Adipose tissue (tissue), 3 donors: ENCODE results near the gene PWP2. TPM values are rescaled to one million over a fixed set of nuclear protein-coding genes. Genes with fewer than 3 reads are reported as not detected.

Experiments
- polyA plus RNA-seq, 3 donors: library from polyadenylated mRNA; stranded (reverse); fragments of 200-250 nt; gene quantifications; one replicate each; pipeline ENCODE4 v1.2.3, GENCODE V29; 2013
- donor health status: healthy with polysubstance abuse.
- donor health status: Bipolar disorder and iron deficiency.
- donor health status: healthy.

PWP2 gene
- polyA plus RNA-seq, 3 donors: 5.0 to 5.4 (median 5.2) TPM

Other genes with a start within 250 kb of the PWP2 start
- gene AGPAT3, start 242.2 kb upstream of the PWP2 start, polyA plus RNA-seq: 10 to 100 TPM; 15.9 to 35.5 (median 16.2) TPM
- gene TRAPPC10, start 95.1 kb upstream of the PWP2 start, polyA plus RNA-seq: 10 to 100 TPM in 2 of 3 donors, 1 to 10 TPM in 1; 5.1 to 15.7 (median 10.9) TPM
- 10 to 100 TPM in 1 of 3 donors, 1 to 10 TPM in 2; 8.0 to 32.7 (median 8.9) TPM for gene GATD3, start 26.3 kb downstream of the PWP2 start, polyA plus RNA-seq
- gene ICOSLG, start 133.5 kb downstream of the PWP2 start, polyA plus RNA-seq: 1 to 10 TPM in 2 of 3 donors, under 1 TPM in 1; 0.56 to 2.4 (median 1.1) TPM
- not detected for gene DNMT3L, start 154.5 kb downstream of the PWP2 start, polyA plus RNA-seq
- gene AIRE, start 178.5 kb downstream of the PWP2 start, polyA plus RNA-seq: under 1 TPM in 2 of 3 donors, not detected in 1; 0.03 to 0.15 TPM
- gene PFKL, start 192.7 kb downstream of the PWP2 start, polyA plus RNA-seq: 100 to 1,000 TPM in 1 of 3 donors, 10 to 100 TPM in 2; 50.2 to 134 (median 87.7) TPM
- 10 to 100 TPM; 27.4 to 40.0 (median 30.3) TPM for gene CFAP410, start 232.0 kb downstream of the PWP2 start, polyA plus RNA-seq
- 1 to 10 TPM in 2 of 3 donors, under 1 TPM in 1; 0.72 to 4.2 (median 1.9) TPM for gene TRPM2, start 246.2 kb downstream of the PWP2 start, polyA plus RNA-seq